ENCODE data around the gene TAS2R41.
"Not testable (repeated sequence)": the region's sequence is repeated elsewhere in the genome, so short reads cannot be mapped to it uniquely, and the experiment has no call there.

TAS2R41 gene

DNA sequence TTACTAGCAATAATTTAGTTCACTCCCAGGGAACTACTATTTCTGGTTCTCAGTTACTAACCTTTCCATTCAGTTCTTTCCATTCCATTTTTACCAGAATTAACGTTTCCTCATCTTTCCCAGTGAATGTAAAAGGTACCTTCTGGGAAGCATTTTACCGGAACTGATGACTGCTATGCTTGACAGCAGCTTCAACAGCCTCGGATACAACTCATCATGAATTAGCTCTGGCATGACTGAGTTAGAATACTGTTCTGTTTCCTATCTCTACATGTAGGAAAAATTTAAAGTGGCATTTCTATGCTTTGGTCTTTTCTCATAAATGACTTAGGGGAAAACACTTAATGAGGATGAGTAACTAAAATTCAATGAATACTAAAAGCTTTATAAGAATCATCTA, 18.6 kb downstream of the TAS2R41 start:
- no peak for DNase-seq

DNA sequence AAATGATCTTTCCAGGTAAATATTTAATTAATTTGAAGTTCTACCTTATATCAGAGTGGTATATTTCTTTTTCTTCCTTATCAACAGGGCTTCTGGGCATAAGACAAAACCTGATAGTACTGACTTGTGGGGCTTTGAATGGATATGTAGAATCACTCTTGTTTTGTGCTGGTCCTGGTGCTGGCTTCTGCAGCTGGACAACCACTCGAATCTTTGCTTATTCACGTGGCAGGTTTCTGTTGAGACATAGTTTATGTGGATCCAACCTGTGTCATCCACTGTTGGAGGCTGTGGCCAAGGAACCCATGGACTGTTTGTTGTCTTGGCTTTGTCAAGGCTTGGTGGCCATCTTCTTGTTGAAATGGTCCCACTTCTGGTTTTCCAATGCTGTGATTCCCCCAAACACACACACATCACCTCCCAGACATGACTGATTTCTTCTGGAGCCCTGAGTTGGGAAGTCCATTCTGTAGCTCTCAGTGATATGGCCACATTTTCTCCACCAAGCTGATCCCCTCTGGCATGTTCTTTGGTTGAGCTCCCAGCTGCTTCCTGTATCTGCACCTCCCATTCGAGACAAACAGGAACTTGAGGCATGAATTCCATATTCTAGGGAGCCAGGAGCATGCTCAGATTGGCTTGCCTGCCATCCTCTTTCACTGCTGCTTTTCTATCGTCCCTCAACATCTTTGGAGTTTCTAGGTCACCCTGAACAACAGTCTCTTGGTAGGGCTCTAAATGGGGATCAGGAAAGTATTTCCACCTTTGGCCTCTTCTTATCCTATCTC, 19.5 kb downstream of the TAS2R41 start:
- no peak for DNase-seq

DNA sequence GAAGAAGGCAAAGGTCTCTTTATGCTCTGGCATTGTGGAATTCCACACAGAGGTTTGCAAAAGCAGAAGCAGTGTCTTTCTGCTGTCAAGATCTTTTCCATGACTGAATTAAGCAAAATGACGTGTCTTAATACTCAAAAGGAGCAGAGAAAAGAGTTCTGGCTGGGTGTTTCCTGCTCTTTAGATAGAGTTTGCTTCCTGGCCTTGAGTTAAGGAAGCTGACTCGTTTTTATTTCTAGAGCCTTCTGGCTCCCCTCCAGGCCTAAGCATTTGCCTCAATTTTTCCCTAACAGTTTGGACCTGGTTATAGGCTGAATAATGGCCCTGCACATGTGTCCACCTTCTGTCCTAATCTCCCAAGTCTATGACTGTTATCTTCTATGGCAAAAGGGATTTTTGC, 21.6 kb downstream of the TAS2R41 start:
- no peak for DNase-seq

DNA sequence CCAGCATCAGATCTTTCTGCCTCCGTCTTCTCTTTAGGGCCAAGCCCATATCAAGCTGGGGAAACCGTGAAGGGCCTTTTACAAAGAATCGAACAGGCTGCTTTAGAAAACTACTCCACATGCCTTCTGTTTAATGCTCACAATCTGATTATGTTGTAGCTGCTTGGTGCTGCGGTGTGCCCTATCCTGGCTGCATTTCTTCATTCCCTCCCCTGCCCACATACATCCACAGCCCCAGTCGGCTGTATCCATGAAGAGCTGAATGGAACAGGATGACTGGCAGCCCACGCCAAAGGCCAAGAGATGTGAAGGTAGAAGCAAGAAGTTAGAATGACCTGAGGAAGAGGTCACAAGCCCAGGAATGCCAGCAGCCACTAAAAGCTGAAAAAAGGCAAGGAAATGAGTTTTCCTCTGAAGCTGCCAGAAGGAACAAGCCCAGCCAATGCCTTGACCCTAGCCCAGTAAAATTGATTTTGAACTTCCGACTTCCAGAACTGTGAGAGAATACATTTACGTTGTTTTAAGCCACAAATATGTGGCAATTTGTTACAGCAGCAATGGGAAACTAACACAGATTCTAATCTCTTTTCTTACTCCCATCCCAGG, 22.2 kb downstream of the TAS2R41 start:
- no peak for DNase-seq

DNA sequence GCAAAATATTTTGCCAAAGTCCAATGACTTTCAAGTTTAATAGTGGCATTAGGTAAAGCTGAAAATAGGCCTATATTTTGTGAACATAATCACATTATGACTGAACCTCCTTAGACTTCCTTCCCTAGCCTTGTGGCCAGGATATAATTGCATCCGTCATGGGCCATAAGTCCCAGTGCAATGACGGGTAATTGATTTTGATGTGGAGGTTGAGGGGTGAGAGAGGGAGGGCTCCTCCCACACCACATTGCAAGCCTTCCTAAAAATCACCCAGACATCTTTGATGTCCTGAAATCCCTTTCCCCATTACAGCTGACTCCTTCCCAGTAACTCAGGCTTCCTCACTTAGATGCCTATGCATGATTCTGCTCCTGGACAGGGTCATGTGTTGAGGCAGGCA, 25.6 kb downstream of the TAS2R41 start:
- DNase-seq: no peak

DNA sequence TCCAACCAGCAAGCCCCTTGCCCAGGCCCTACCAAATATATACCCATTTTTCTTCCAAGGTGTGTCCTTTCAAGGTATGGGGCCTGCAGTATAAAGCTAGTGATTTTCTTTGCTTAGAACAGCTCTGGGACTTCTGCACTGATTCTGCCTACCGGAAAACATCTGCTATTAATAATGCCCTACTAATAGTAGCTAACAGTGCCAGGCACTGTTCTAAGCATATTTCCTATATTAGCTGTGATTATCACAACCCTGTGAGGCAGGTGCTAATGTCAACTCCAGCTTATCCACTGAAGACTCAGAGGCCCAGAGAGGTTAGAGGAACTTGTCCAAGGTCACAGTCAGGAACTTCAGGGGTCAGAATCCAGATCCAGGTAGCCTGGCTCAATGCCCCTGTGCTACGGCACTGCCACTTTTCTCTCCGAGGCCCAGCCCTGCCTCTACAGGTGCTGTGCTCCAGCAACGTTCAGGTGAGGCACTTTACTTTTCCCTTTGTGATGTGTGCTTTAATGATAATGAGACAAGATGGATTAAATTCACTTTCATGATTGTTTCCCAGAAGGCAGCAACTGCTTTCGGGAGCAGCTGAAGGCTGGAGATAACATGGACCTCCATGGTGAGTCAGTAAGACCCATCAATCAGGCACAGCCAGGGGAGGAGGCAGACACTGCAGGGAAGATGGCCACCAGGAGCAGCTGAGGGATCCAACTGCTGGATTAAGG, 26.7 kb downstream of the TAS2R41 start:
- DNase-seq: no peak

DNA sequence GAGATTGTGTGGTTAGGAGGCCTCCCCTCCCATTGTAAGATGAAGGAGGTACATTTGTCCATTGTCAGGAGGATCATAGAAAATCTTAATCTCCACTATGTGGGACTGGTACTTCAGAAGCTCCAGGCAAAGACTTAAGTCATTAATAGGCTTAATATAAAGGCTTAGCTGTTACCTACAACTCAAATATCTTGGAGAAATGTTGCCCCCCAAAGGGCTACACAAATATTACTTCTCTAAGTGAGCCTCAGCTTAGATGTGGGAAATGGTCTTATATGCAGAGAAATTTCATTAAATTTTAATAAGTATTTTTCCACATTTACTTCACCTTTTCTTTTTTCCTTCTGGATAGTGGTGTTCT, 27.2 kb downstream of the TAS2R41 start:
- no peak for DNase-seq

DNA sequence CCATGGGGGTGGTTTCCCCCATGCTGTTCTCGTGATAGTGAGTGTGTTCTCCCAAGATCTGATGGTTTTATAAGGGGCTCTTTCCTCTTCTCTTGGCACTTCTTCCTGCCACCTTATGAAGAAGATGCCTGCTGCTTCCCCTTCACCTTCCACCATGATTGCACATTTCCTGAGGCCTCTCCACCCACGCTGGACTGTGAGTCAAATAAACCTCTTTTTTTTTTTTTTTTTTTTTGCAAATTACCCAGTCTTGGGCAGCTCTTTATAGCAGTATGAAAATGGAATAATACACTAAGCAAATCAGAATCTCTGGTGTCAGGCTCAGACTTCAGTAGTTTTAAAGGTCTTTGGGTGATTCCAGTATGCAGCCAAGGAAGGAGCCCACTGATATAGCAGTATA, 28.2 kb downstream of the TAS2R41 start:
- DNase-seq: no peak

DNA sequence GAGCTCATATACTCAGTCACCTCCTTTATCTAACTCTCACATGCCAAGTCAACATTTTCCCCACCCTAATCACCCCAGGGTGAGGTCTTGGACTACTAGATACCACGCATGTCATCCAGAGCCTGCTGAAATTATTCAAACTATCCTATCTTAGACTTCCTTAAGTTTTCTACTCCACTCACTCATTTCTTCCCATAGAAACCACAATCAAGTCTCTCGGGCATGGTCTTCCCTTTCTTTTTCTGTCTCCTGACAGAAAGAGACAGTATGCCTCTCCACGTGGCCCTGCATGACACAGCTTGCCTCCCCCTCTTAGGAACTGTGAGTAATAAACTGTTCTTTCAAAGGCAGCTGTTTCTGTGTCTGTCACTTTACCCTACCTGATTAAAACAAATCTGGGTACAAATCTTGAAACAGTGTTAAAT, 29.4 kb downstream of the TAS2R41 start:
- DNase-seq: no peak

DNA sequence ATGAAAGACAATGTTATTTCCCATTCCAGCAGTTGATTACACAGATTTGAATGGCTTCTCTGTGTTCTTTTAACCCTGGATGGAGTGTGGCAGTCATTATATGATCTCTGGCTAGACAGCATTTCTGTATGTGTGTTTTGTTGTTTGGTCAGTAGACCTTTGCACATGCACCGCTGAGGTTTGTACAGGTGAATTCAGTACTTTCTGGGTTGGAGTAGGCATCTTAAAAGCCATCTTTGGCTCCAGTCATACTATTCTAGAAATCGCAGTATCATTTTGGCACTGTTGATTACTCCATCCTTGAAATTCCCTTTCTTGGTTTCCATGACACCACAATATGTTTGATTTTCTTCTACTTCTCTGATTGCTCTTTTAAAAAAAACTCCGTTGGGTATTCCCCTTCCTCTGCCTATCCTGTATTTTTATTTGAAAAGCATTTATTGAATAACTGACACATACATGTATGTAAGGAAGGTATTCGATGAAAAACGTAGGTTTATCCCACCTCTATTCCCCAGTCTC, 29.9 kb downstream of the TAS2R41 start:
- DNase-seq: no peak

DNA sequence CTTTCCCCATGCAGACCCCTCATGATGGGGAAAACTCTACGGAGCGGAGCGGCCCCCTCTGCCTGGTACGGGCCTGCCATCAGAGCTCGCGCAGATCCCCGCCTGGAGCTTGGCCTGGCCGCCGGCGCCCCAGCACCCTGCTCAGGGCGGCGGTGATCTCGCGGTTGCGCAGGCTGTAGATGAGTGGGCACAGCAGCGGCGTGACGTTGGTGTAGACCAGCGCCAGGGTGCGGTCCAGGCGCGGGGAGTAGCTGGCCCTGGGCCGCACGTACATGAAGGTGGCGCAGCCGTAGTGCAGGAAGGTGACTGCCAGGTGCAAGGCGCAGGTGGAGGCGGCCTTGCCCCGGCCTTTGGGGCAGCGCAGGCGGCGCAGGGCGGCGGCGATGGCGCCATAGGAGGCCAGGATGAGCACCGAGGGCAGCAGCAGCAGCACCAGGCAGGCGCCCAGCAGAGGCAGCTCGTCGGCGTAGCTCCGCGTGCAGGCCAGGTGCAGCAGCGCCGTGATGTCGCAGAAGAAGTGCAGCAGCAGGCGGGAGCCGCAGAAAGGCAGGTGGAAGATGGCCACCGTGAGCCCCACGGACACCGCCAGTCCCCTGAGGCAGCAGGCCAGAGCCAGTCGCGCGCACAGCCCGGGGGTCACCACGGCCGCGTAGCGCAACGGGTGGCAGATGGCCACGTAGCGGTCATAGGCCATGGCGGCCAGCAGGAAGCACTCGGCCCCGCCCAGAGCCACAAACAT, 33.4 kb downstream of the TAS2R41 start:
- no peak for DNase-seq

DNA sequence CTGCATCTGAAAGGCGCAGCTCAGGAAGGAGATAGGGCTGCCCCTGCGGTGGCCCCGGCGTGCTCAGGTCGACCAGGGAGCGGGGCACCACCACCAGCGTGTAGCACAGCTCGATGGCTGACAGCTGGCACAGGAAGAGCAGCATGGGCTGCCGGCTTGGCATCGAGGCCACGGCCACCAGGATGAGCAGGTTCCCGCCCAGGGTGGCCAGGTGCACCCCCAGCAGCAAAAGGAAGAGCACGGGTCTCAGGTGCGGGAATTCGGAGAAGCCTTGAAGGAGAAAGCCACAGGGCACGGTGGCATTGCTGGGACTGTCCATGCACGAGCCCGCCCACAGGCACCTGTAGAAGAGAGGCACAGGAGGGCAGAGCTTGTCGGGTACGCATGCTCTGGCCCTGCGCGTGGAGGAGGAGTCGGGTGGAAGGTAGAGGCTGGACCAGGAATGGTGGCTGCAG, 33.9 kb downstream of the TAS2R41 start:
- DNase-seq: no peak

DNA sequence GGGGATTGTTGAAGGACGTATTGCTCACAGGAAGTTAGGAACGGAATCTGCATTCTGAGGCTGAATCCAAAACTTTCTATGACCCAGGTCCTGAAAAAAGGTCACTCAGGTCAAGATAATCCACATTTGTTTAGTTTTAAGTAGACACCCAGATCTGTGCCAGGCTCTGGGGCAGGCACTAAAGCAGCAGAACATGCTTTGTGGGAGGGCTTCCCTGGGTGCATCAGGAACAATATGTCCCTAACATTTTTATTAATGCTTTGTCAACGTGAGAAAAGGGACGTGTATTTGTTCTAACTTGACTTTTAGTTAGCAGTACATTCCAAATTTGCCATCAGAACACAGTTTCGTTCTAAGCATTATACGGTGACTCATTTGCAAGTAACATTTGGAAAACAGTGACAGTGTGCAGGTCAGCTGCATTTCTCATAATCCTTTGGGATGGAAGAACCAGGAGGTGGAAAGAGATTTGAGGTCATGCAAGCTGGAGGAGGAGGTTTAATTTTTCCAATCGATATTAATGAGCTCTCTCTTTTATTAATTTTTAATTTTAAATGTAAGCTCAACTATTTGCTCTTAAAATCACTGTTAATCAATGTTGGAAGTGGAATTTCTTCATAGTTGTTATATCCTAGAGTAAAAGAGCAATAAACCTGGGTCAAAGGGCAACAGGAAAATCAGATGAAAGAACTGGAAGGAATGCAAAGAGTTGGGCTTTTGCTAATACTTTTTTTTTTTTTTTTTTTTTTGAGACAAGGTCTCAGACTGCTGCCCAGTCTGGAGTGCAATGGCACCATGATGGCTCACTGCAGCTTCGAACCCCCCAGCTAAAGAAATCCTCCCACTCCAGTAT, 35.0 kb downstream of the TAS2R41 start:
- no peak for DNase-seq

DNA sequence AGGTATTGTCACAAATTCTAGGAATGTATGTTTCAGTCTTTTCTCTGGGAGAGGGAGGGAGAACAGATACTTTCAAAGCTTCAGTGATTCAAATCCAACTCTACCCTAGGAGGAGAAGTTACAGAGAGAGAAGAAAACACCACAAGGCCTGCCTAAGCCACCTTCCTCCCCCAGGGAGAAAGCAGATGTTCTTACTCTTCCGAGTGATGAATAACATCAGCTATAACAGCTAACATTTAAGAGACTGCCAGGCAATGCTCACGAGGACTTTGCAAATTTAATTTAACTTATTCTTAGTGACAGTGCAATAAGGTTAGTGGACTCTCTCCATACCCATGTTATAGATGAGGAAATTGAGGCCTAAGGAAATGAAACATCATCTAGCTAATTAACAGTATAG, 36.8 kb downstream of the TAS2R41 start:
- no peak for DNase-seq

DNA sequence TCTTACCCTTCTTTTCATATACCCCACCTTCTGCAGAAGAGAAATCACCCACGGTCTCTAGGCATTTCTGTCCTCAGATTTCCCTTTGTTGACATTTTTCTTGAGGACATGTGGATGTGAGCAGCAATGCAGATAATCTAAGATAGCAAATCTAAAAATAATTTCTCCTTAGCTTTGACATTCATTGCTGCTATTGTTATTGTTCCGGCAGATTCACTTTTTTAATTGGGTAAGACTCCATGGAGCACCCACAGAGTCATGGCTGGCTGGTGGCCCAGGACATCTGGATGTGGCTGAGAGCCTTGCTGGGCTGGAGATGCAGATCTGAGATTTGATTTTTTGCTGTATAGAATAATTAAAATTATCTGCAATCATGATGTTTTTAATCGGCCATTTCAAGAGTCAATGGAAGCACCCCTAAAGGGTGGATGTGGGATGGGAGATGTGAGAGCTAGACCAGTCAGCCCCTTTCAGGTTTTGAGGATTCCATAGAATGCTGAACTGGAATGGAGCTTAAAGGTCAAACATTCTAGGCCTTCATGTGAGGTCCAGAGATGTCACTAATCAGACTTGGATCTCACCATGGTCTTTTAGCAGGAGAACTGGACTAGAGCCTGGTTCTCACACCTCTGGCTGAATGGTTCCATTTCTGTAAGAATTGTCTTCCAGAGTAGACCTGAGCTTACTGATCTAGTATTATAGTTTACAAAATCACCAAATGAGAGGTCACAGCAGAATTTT, 37.5 kb downstream of the TAS2R41 start:
- DNase-seq: no peak

DNA sequence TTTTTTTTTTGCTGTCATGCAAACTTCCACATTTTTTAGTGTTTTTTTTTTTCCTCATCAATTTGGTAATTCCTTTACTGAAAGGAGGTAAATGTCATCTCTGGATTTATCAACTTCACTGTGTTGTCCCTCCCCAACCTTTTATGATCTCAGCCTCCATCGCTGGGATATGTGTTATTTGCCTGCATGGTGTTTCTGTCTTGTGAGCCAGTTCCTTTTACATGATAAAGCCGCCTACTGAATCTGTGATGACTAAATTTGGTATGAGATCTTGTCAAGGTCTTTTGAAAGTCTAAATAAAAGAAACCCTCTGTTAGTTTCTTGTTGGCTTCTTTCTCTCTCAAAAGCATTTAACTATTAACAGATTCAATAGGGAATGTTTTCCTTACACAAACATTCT, 39.3 kb downstream of the TAS2R41 start:
- no peak for DNase-seq

DNA sequence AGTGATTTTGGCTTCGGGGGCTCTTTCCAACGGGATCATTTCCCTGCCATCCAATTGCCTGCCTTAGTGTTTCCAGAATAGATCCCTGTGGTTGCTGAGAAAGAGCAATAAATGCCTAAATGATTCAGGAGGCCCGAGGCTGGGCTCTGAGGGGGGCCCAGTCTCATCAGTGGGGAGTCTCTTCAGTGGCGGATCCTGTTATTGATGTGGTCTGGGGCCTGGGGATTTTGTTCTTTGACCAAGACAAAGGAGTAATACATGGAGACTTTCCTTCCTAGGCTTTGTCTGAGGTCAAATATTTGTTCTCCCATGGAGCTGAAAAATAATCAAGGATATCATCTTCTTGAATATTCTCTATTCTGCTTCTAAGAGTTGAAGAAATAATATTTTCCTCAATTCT, 40.8 kb downstream of the TAS2R41 start:
- DNase-seq: no peak

DNA sequence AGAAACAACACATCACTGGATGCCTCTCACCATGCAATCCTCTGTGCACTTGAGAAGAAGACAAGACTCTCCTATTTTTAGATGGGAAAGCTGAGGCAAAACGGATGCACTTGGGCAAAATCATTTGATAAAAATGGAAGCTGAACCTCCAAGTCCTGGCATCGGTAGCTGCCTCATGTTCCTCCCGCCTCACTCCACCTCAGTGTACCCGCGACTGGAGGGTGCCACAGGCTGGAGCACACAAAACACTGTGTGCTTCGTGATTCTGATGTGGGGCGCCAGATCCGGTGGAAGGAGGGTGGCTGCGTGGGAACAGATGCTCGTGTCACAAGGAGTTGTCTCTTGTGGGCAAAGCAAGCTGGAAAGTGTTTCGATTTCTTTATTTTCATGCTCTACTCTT, 41.3 kb downstream of the TAS2R41 start:
- DNase-seq: no peak

DNA sequence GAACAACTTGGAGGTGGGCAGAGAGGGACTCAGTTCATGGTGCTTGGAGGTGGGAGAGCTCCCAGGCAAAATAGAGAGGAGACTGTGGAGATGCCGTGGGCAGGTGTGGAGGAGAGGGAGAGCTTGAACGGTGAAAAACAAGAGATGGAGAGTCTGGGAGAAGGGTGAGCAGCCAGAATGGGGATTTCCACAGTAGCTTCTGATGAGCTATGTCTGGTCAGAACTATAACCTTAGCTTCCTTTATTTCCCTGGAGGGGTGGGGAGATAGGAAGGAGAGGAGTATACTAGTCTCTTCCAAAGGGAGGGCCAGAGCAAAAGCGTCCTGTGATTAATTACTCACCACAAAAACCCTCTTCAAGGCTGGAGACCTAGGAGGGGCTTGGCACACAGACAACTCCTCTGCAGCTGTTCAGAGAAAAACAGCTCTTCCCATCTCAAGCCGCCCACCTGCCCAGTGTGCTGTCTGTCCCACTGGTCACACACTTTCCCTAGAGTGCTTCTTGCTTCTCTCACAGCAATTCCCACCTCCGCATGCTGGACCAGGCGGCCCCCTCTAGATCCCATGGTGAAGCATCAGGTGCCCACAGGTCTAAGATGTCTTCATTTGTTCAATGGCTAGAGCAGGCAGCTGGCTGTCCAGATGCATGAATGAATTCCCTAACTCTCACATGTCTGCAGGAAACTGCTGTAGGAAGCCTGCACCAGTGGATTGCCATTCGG, 41.9 kb downstream of the TAS2R41 start:
- DNase-seq: no peak

DNA sequence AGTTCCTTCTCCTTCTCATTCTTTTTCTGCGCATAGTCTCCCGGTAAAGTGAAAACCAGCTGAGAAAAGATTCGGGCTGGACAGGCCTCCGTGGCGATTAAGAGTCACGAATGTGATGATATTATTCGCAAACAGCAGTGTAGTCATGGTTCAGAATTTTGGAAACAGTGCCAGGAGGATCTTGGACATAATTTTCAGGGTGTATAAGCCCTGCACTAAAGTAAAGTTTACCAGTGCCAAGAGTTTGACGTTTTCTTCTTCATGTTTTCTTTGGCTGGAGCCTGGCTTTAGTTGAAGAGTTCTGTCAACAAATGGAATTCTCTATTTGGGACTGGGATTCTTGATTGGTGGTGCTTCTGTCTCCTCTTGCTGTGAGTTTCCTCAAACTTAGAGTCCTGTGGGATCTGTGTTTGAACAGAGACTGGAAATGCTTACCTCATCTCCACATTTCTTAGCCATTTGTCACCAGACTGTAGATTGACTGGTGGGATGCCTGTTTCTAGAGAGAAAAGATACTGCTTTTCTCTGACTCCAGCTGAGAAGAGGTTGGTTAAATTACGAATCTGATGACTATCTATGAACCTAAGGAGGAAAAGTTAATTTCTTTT, 44.7 kb downstream of the TAS2R41 start:
- DNase-seq: not testable (repeated sequence)
